ENCODE measurements around the gene NSD1. TPM values are rescaled to one million over a fixed set of nuclear protein-coding genes. Genes with fewer than 3 reads are reported as not detected.

NSD1 gene
- total RNA-seq, 2 donors from 2014 or later, result 150 to 190 TPM

DNA sequence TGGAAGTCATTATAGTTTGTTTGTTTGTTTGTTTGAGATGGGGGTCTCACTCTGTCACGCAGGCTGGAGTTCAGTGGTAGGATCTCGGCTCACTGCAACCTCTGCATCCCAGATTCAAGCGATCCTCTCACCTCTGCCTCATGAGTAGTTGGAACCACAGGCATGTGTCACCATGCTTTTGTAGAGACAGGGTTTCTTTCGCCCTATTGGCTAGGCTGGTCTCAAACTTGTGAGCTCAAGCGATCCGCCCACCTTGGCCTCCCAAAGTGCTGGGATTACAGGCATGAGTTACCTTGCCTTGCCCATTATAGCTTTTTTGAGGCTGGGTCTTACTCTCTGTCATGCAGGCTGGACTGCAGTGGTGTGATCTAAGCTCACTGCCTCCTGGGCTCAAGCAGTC, 28.8 kb downstream of the NSD1 start:
- Histone ChIP-seq H3K9me3 (ENCODE audit: control insufficient read depth, low read length) (no peaks in the 10 kb centered on the region), H3K27me3 (ENCODE audit: control insufficient read depth, insufficient read depth, low read length, poor library complexity, severe bottlenecking) (no peaks in the 10 kb centered on the region), H3K9ac (ENCODE audit: extremely low read depth, low read length, poor library complexity, severe bottlenecking) (no peak overlapping the region), H3K4me3 (ENCODE audit: low read length) (no peak overlapping the region), H3K27ac (ENCODE audit: low read depth, low read length) (no peak overlapping the region), H3K36me3 (ENCODE audit: control insufficient read depth, insufficient read depth, low read length) (peaks cover 58% of the 10 kb centered on the region), H3K4me1 (ENCODE audit: control insufficient read depth, insufficient read depth, low read length) (no peaks in the 10 kb centered on the region)
- TF ChIP-seq, protein P1, sequence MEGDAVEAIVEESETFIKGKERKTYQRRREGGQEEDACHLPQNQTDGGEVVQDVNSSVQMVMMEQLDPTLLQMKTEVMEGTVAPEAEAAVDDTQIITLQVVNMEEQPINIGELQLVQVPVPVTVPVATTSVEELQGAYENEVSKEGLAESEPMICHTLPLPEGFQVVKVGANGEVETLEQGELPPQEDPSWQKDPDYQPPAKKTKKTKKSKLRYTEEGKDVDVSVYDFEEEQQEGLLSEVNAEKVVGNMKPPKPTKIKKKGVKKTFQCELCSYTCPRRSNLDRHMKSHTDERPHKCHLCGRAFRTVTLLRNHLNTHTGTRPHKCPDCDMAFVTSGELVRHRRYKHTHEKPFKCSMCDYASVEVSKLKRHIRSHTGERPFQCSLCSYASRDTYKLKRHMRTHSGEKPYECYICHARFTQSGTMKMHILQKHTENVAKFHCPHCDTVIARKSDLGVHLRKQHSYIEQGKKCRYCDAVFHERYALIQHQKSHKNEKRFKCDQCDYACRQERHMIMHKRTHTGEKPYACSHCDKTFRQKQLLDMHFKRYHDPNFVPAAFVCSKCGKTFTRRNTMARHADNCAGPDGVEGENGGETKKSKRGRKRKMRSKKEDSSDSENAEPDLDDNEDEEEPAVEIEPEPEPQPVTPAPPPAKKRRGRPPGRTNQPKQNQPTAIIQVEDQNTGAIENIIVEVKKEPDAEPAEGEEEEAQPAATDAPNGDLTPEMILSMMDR (conservative IDR thresholded peaks at IDR 0.05), result no peak
- WGBS, 2 experiments (ENCODE audit: insufficient coverage in 1 of 2, insufficient read length in 1 of 2), result 90 to 91% methylated on average over 6 of the region's 6 CpGs
- peak; percentile 76 for DNase-seq
- no peaks in the 10 kb centered on the region for H3K27me3 Mint-ChIP-seq (ENCODE audit: insufficient read depth)
- H3K9me3 Mint-ChIP-seq, result no peaks in the 10 kb centered on the region
- H3K4me3 Mint-ChIP-seq, result no peak overlapping the region
- peaks cover 47% of the 10 kb centered on the region for H3K36me3 Mint-ChIP-seq (ENCODE audit: low read depth)
- peaks cover 8% of the 10 kb centered on the region for H3K4me1 Mint-ChIP-seq
- H3K27ac Mint-ChIP-seq, result peak overlapping the region; percentile 70

DNA sequence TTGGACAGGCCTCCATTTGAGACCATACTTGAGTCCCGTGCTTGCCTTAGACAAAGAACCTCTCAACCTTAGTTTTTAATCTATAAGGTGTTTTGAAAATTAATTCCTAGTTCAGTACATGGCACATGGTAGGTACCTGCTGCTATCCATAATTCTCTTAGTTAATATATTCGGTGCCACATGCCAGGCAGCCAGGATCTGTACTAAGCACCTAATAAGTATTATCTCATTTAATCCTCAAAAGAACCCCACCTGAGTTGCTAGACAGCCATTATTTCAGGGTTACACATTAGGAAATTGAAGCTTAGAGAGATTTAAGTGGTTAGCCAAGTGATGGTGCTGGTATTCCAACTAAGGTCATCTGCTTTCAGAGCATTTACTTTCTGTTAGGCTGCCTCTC, 29.9 kb downstream of the NSD1 start:
- no peaks in the 10 kb centered on the region for H3K27me3 ChIP-seq (ENCODE audit: control insufficient read depth, insufficient read depth, low read length, poor library complexity, severe bottlenecking)
- no peaks in the 10 kb centered on the region for H3K9me3 ChIP-seq (ENCODE audit: control insufficient read depth, low read length)
- Mint-ChIP-seq H3K36me3 (ENCODE audit: low read depth) (peaks cover 52% of the 10 kb centered on the region), H3K4me1 (peaks cover 8% of the 10 kb centered on the region), H3K4me3 (no peak overlapping the region), H3K27me3 (ENCODE audit: insufficient read depth) (no peaks in the 10 kb centered on the region), H3K27ac (peak overlapping the region; percentile 52), H3K9me3 (no peaks in the 10 kb centered on the region)
- peak; percentile 28 for DNase-seq
- peaks cover 61% of the 10 kb centered on the region for H3K36me3 ChIP-seq (ENCODE audit: control insufficient read depth, insufficient read depth, low read length)
- WGBS, 2 experiments (ENCODE audit: insufficient coverage in 1 of 2, insufficient read length in 1 of 2), result 88 to 100% methylated on average over 1 to 2 of the region's 2 CpGs
- H3K27ac ChIP-seq (ENCODE audit: low read depth, low read length), result no peak overlapping the region
- no peak overlapping the region for H3K9ac ChIP-seq (ENCODE audit: extremely low read depth, low read length, poor library complexity, severe bottlenecking)
- no peak overlapping the region for H3K4me3 ChIP-seq (ENCODE audit: low read length)
- TF ChIP-seq, protein P1 (conservative IDR thresholded peaks at IDR 0.05), result no peak
- H3K4me1 ChIP-seq (ENCODE audit: control insufficient read depth, insufficient read depth, low read length), result no peaks in the 10 kb centered on the region

DNA sequence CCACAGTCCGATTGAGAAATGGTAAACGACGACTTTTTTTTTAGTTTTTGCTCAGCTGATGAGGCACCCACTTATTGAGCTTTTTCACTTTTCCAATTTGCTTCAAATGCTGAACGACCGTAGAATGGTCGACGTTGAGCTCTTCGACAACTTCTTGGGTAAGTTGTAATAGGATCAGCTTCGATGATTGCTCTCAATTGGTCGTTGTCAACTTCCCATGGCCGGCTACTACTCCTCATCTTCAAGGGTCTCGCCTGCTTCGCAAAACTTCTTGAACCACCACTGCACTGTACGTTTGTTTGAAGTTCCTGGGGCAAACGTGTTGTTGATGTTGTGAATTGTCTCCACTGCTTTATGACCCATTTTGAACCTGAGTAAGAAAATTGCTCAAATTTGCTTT, 35.7 kb downstream of the NSD1 start:
- Histone ChIP-seq H3K27ac (ENCODE audit: low read depth, low read length) (no peak overlapping the region), H3K27me3 (ENCODE audit: control insufficient read depth, insufficient read depth, low read length, poor library complexity, severe bottlenecking) (no peaks in the 10 kb centered on the region), H3K4me1 (ENCODE audit: control insufficient read depth, insufficient read depth, low read length) (no peaks in the 10 kb centered on the region), H3K9me3 (ENCODE audit: control insufficient read depth, low read length) (no peaks in the 10 kb centered on the region), H3K9ac (ENCODE audit: extremely low read depth, low read length, poor library complexity, severe bottlenecking) (no peak overlapping the region), H3K36me3 (ENCODE audit: control insufficient read depth, insufficient read depth, low read length) (peaks cover 79% of the 10 kb centered on the region), H3K4me3 (ENCODE audit: low read length) (no peak overlapping the region)
- Mint-ChIP-seq H3K36me3 (ENCODE audit: low read depth) (peaks cover 62% of the 10 kb centered on the region), H3K27ac (peak overlapping the region; percentile 13), H3K9me3 (no peaks in the 10 kb centered on the region), H3K4me3 (no peak overlapping the region), H3K27me3 (ENCODE audit: insufficient read depth) (no peaks in the 10 kb centered on the region), H3K4me1 (no peaks in the 10 kb centered on the region)
- TF ChIP-seq, protein P1 (conservative IDR thresholded peaks at IDR 0.05), result no peak
- DNase-seq, result no peak
- WGBS, 2 experiments (ENCODE audit: insufficient coverage in 1 of 2, insufficient read length in 1 of 2), result 97% methylated on average over 13 to 15 of the region's 15 CpGs
